ENCODE results near the gene SLC26A6.

The SLC26A6 gene

GRCh38 chr3:48595526-48596121, 39.6 kb downstream of the SLC26A6 start:
- no peak for DNase-seq (ENCODE audit: low read depth)
- no peak overlapping the region for H3K4me3 ChIP-seq (ENCODE audit: low read depth, low read length)
- TF ChIP-seq CTCF (IDR thresholded peaks at IDR 0.05; ENCODE audit: insufficient read depth, low read depth, low read length, missing control alignments): no peak

- TF ChIP-seq CTCF (IDR thresholded peaks at IDR 0.05; ENCODE audit: insufficient read depth, low read depth, low read length, missing control alignments): no peak
- no peak within 1 kb of the TSS for H3K4me3 ChIP-seq (ENCODE audit: low read depth, low read length)
- DNase-seq (ENCODE audit: low read depth): no peak
Observed at GRCh38 chr3:48595075-48595525, 40.2 kb downstream of the SLC26A6 start, which contains the start of gene COL7A1. TSS of gene COL7A1 (minus strand) at chr3:48595329. CDS start at chr3:48595159, 170 bp downstream.

GRCh38 chr3:48594417-48595049, 40.7 kb downstream of the SLC26A6 start:
- TF ChIP-seq CTCF (IDR thresholded peaks at IDR 0.05; ENCODE audit: insufficient read depth, low read depth, low read length, missing control alignments): no peak
- H3K4me3 ChIP-seq (ENCODE audit: low read depth, low read length): no peak overlapping the region
- no peak for DNase-seq (ENCODE audit: low read depth)

GRCh38 chr3:48593337-48593736, 41.9 kb downstream of the SLC26A6 start:
- DNase-seq (ENCODE audit: low read depth): no peak
- no peak for TF ChIP-seq CTCF (IDR thresholded peaks at IDR 0.05; ENCODE audit: insufficient read depth, low read depth, low read length, missing control alignments)
- H3K4me3 ChIP-seq (ENCODE audit: low read depth, low read length): no peak overlapping the region

GRCh38 chr3:48592519-48593087, 42.7 kb downstream of the SLC26A6 start:
- no peak for DNase-seq (ENCODE audit: low read depth)
- TF ChIP-seq CTCF (IDR thresholded peaks at IDR 0.05; ENCODE audit: insufficient read depth, low read depth, low read length, missing control alignments): no peak
- H3K4me3 ChIP-seq (ENCODE audit: low read depth, low read length): no peak overlapping the region

- no peak overlapping the region for H3K4me3 ChIP-seq (ENCODE audit: low read depth, low read length)
- DNase-seq (ENCODE audit: low read depth): no peak
- no peak for TF ChIP-seq CTCF (IDR thresholded peaks at IDR 0.05; ENCODE audit: insufficient read depth, low read depth, low read length, missing control alignments)
Observed at GRCh38 chr3:48591886-48592518, 43.3 kb downstream of the SLC26A6 start.

All from GM12865 (cell line).